Loucy (cell line): ENCODE measurements around the gene PRKCE.

Experiments used
- H2AFZ ChIP-seq: fragments of 200-600 bp; sonication (generic); 2 replicates; pipeline ENCODE4 v1.6.0; 2016; ENCODE audit warnings: antibody characterized with exemption, mild to moderate bottlenecking, low read length, moderate library complexity
- H3F3A ChIP-seq: fragments of 200-600 bp; 2 replicates; pipeline ENCODE4 v1.6.0; 2016; ENCODE audit warnings: antibody characterized with exemption, low read depth, mild to moderate bottlenecking
- H3K27me3 ChIP-seq: fragments of 200-600 bp; sonication (generic); 2 replicates; pipeline ENCODE4 v1.6.1; 2014; ENCODE audit warnings: low read length, mild to moderate bottlenecking; ENCODE audit not compliant: insufficient read depth, poor library complexity, severe bottlenecking
- H3K36me3 ChIP-seq: fragments of 200-600 bp; sonication (generic); 2 replicates; pipeline ENCODE4 v1.6.1; 2016; ENCODE audit warnings: low read length; ENCODE audit not compliant: insufficient read depth
- H3K4me1 ChIP-seq: fragments of 200-600 bp; sonication (generic); 2 replicates; pipeline ENCODE4 v1.5.1; 2014; ENCODE audit warnings: low read length, mild to moderate bottlenecking; ENCODE audit not compliant: insufficient read depth, poor library complexity, severe bottlenecking
- H3K4me2 ChIP-seq: fragments of 200-600 bp; sonication (generic); 2 replicates; pipeline ENCODE4 v1.6.0; 2014; ENCODE audit warnings: antibody characterized with exemption, low read length, low read depth, mild to moderate bottlenecking; ENCODE audit not compliant: poor library complexity, severe bottlenecking
- H3K4me3 ChIP-seq: fragments of 200-600 bp; sonication (generic); 2 replicates; pipeline ENCODE4 v1.5.1; 2014; ENCODE audit warnings: low read length, mild to moderate bottlenecking, mixed read lengths; ENCODE audit not compliant: poor library complexity, severe bottlenecking
- H3K79me2 ChIP-seq: fragments of 200-600 bp; sonication (generic); 2 replicates; pipeline ENCODE4 v1.6.1; 2014; ENCODE audit warnings: low read length; ENCODE audit not compliant: insufficient read depth
- H3K9ac ChIP-seq: fragments of 200-600 bp; sonication (generic); 2 replicates; pipeline ENCODE4 v1.6.0; 2014; ENCODE audit warnings: mild to moderate bottlenecking, low read depth, low read length, moderate library complexity; ENCODE audit not compliant: poor library complexity, severe bottlenecking
- H3K9me2 ChIP-seq: fragments of 200-600 bp; sonication (generic); replicated peaks from 2 replicates; pipeline ENCODE4 v1.6.1; 2016; ENCODE audit warnings: low read depth, low read length, mixed read lengths
- H3K9me3 ChIP-seq: fragments of 200-600 bp; sonication (generic); 2 replicates; pipeline ENCODE4 v1.6.1; 2014; ENCODE audit warnings: mild to moderate bottlenecking, antibody characterized with exemption, low read length, low read depth; ENCODE audit not compliant: insufficient read depth
- H4K20me1 ChIP-seq: fragments of 200-600 bp; sonication (generic); 2 replicates; pipeline ENCODE4 v1.6.0; 2014; ENCODE audit warnings: antibody characterized with exemption, low read length, mild to moderate bottlenecking; ENCODE audit not compliant: insufficient read depth, poor library complexity, severe bottlenecking
- CTCF ChIP-seq: fragments of 200-600 bp; sonication (generic); conservative IDR thresholded peaks from 2 replicates; pipeline ENCODE4 v1.5.1; 2014; ENCODE audit warnings: mild to moderate bottlenecking, antibody characterized with exemption, low read length
- EZH2phosphoT487 ChIP-seq: fragments of 200-600 bp; IDR thresholded peaks from 2 replicates; pipeline ENCODE4 v1.6.1; 2018; ENCODE audit warnings: antibody characterized with exemption, mild to moderate bottlenecking, moderate library complexity, borderline replicate concordance

Gene PRKCE

GRCh38 chr2:46091961-46092667, 440.6 kb downstream of the PRKCE start:
- Histone ChIP-seq H2AFZ (no peak overlapping the region), H3K9me3 (no peaks in the 10 kb centered on the region), H3K9me2 (no peaks in the 10 kb centered on the region), H3K79me2 (no peaks in the 10 kb centered on the region), H3K36me3 (peaks cover 18% of the 10 kb centered on the region; the same call in 1 of the 2 replicates), H3K4me2 (no peak overlapping the region), H3F3A (no peaks in the 10 kb centered on the region), H3K4me3 (no peak overlapping the region), H4K20me1 (no peaks in the 10 kb centered on the region), H3K27me3 (no peaks in the 10 kb centered on the region), H3K9ac (no peak overlapping the region), H3K4me1 (peaks cover 6% of the 10 kb centered on the region)
- TF ChIP-seq CTCF (no peak), EZH2phosphoT487 (no peak)

- no peak overlapping the region for H2AFZ ChIP-seq
- peaks cover 6% of the 10 kb centered on the region for H3K4me1 ChIP-seq
- H4K20me1 ChIP-seq, result no peaks in the 10 kb centered on the region
- no peaks in the 10 kb centered on the region for H3K79me2 ChIP-seq
- no peak overlapping the region for H3K4me3 ChIP-seq
- no peaks in the 10 kb centered on the region for H3F3A ChIP-seq
- no peaks in the 10 kb centered on the region for H3K9me3 ChIP-seq
- no peak overlapping the region for H3K4me2 ChIP-seq
- H3K27me3 ChIP-seq, result no peaks in the 10 kb centered on the region
- TF ChIP-seq CTCF (no peak), EZH2phosphoT487 (no peak)
- no peak overlapping the region for H3K9ac ChIP-seq
- no peaks in the 10 kb centered on the region for H3K36me3 ChIP-seq
- H3K9me2 ChIP-seq, result no peaks in the 10 kb centered on the region
These were observed 443.2 kb downstream of the PRKCE start for GRCh38 chr2:46094689-46095088.

- no peaks in the 10 kb centered on the region for H4K20me1 ChIP-seq
- H3K9me2 ChIP-seq, result no peaks in the 10 kb centered on the region
These were observed 444.4 kb downstream of the PRKCE start for GRCh38 chr2:46095830-46096229.

More at GRCh38 chr2:46095830-46096229, 444.4 kb downstream of the PRKCE start:
- H2AFZ ChIP-seq, result no peak overlapping the region
- no peaks in the 10 kb centered on the region for H3K9me3 ChIP-seq
- H3K9ac ChIP-seq, result no peak overlapping the region
- TF ChIP-seq EZH2phosphoT487, result no peak
- no peak for TF ChIP-seq CTCF
- H3K79me2 ChIP-seq, result no peaks in the 10 kb centered on the region
- H3K4me2 ChIP-seq, result no peak overlapping the region
- H3K27me3 ChIP-seq, result no peaks in the 10 kb centered on the region
- H3K36me3 ChIP-seq, result no peaks in the 10 kb centered on the region
- no peaks in the 10 kb centered on the region for H3K4me1 ChIP-seq
- no peaks in the 10 kb centered on the region for H3F3A ChIP-seq
- H3K4me3 ChIP-seq, result no peak overlapping the region
